ENCODE results near the gene METTL5.

The METTL5 gene

DNA sequence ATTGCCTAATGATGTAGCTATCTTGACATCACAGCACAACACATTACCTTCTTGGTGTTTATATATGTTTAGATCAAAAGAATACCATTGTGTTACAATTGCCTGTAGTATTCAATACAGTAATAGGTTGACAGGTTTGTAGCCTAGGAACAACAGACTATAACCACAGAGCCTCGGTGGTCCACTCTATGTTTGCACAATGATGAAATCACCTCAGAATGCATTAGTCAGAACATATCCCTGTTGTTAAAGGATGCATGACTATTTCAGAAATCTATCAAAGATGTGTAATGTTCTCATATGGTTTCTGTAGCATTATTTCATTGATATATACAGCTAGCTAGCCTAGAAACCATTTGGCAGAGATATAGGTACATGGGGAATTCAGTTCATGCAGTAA lies 8.9 kb downstream of the METTL5 start:
- no peaks in the 10 kb centered on the region for H3K27me3 ChIP-seq (replicated peaks; ENCODE audit: control insufficient read depth, insufficient read depth, low read length)
- H3K4me3 ChIP-seq (replicated peaks; ENCODE audit: low read depth, low read length): no peak overlapping the region
- peaks cover 7% of the 10 kb centered on the region for H3K36me3 ChIP-seq (ENCODE audit: control insufficient read depth, insufficient read depth, low read length)
- DNase-seq (ENCODE audit: extremely low read depth, insufficient read length): no peak
- TF ChIP-seq, protein P1, sequence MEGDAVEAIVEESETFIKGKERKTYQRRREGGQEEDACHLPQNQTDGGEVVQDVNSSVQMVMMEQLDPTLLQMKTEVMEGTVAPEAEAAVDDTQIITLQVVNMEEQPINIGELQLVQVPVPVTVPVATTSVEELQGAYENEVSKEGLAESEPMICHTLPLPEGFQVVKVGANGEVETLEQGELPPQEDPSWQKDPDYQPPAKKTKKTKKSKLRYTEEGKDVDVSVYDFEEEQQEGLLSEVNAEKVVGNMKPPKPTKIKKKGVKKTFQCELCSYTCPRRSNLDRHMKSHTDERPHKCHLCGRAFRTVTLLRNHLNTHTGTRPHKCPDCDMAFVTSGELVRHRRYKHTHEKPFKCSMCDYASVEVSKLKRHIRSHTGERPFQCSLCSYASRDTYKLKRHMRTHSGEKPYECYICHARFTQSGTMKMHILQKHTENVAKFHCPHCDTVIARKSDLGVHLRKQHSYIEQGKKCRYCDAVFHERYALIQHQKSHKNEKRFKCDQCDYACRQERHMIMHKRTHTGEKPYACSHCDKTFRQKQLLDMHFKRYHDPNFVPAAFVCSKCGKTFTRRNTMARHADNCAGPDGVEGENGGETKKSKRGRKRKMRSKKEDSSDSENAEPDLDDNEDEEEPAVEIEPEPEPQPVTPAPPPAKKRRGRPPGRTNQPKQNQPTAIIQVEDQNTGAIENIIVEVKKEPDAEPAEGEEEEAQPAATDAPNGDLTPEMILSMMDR (IDR thresholded peaks at IDR 0.05; ENCODE audit: insufficient read depth, low read length, poor library complexity, severe bottlenecking): no peak

DNA sequence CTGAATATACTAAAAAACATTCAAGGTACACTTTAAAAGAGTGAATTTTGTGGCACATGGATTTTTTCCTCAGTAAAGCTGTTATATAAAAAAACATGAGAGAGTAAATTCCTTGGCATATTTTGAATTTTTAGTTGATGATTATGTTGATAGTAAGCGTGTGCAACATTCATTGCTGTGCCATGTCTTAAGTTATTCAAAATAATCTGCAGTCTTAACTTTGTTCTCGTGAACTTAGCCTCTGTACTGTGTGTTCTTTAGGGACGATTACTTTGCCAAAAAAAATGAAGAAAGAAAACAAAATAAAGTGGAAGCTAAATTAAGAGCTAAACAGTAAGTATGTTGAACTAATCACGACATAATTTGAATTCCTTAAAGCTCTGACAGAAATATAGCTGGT lies 16.5 kb downstream of the METTL5 start:
- DNase-seq (ENCODE audit: extremely low read depth, insufficient read length): no peak
- no peaks in the 10 kb centered on the region for H3K27me3 ChIP-seq (replicated peaks; ENCODE audit: control insufficient read depth, insufficient read depth, low read length)
- no peak overlapping the region for H3K4me3 ChIP-seq (replicated peaks; ENCODE audit: low read depth, low read length)
- TF ChIP-seq, protein P1 (IDR thresholded peaks at IDR 0.05; ENCODE audit: insufficient read depth, low read length, poor library complexity, severe bottlenecking): no peak
- peaks cover 3% of the 10 kb centered on the region for H3K36me3 ChIP-seq (ENCODE audit: control insufficient read depth, insufficient read depth, low read length)

DNA sequence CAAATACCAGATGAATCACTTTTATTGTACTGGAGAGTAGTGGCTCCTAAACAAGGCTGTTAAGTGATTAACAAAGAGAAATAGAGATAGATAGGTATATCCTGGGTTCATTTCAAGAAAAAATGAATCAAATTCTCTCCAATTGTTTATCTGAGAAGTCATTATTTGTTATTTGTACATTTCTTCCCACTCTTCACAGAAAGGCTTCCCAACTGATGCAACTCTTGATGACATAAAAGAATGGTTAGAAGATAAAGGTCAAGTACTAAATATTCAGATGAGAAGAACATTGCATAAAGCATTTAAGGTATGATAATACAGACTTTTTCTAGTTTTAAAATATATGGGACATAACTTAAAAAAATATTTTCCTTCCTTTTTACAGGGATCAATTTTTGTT lies 18.1 kb downstream of the METTL5 start:
- no peak overlapping the region for H3K4me3 ChIP-seq (replicated peaks; ENCODE audit: low read depth, low read length)
- H3K36me3 ChIP-seq (ENCODE audit: control insufficient read depth, insufficient read depth, low read length): peaks cover 3% of the 10 kb centered on the region
- H3K27me3 ChIP-seq (replicated peaks; ENCODE audit: control insufficient read depth, insufficient read depth, low read length): no peaks in the 10 kb centered on the region
- TF ChIP-seq, protein P1 (IDR thresholded peaks at IDR 0.05; ENCODE audit: insufficient read depth, low read length, poor library complexity, severe bottlenecking): no peak
- no peak for DNase-seq (ENCODE audit: extremely low read depth, insufficient read length)

DNA sequence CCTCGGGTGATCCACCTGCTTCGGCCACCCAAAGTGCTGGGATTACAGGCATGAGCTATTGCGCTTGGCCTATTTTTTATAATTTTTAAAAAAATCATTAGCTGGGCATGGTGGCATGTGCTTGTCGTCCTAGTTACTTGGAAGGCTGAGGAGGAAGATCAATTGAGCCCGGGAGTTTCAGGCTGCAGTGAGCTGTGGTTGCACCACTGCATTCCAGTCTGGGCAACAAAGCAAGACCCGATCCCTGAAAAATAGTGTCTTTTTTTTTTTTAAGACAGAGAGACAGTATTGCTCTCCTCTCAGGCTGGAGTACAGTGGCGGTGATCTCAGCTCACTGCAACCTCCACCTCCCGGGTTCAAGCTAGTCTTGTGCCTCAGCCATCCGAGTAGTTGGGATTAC lies 21.2 kb downstream of the METTL5 start:
- no peaks in the 10 kb centered on the region for H3K27me3 ChIP-seq (replicated peaks; ENCODE audit: control insufficient read depth, insufficient read depth, low read length)
- H3K36me3 ChIP-seq (ENCODE audit: control insufficient read depth, insufficient read depth, low read length): peaks cover 3% of the 10 kb centered on the region
- no peak for DNase-seq (ENCODE audit: extremely low read depth, insufficient read length)
- TF ChIP-seq, protein P1 (IDR thresholded peaks at IDR 0.05; ENCODE audit: insufficient read depth, low read length, poor library complexity, severe bottlenecking): no peak
- H3K4me3 ChIP-seq (replicated peaks; ENCODE audit: low read depth, low read length): no peak overlapping the region

DNA sequence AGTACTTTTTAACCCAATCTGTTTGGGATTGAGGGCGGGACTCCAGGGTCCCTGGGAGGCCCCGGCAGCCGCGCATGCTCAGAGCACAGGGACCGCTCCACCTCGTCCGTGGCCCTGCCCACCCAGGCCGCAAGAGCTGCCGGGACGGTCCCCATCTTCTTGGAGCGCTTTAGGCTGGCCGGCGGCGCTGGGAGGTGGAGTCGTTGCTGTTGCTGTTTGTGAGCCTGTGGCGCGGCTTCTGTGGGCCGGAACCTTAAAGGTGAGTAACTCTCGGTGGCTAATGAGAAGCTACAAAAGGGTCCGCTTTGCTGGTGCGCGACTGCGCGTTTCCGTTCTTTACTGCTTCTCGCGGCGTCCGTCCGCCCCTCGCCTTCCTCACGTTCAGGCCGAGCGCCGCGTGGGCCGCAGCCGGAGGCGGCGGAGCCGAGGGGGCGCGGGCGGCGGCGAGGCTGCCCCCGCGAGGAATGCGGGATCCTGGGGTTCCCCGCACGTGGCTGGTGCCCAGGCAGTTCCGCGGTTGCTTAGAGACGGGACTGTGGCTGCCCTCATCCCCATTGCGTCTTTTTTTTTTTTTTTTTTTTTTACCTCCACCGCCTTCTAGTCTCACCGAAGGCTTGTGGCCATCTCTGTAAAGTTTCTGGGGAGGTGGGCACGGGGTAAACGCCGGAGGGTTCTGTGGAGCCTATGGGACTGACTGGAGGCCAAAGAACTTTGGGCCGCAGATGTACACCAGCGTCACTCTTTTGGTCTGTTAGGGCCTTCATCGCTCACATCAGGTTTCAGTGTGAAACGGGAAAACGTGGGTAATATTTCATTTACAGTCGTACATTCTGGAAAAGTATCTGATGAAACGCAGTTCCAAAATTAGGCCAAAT lies 25.8 kb downstream of the METTL5 start, which contains the start of gene SSB:
SSB (plus strand) TSS at position 154 of the 875 bp plus-strand sequence. CDS start 2,090 bp downstream, outside the sequence.
- Histone ChIP-seq H3K36me3 (ENCODE audit: control insufficient read depth, insufficient read depth, low read length) (no peaks in the 10 kb centered on the region; the same call in 1 of the 2 replicates), H3K27me3 (replicated peaks; ENCODE audit: control insufficient read depth, insufficient read depth, low read length) (no peaks in the 10 kb centered on the region), H3K4me3 (replicated peaks; ENCODE audit: low read depth, low read length) (peak within 1 kb of the TSS; percentile 77)
- TF ChIP-seq, protein P1 (IDR thresholded peaks at IDR 0.05; ENCODE audit: insufficient read depth, low read length, poor library complexity, severe bottlenecking): no peak
- DNase-seq (ENCODE audit: extremely low read depth, insufficient read length): peak; percentile 94

Data from GM06990 (cell line).